Testis (tissue), 2 donors: ENCODE results near the gene ARHGAP22.
"Not testable (repeated sequence)": the region's sequence is repeated elsewhere in the genome, so short reads cannot be mapped to it uniquely, and the experiment has no call there.

Experiments
- CTCF ChIP-seq, 3 experiments: fragments of 450-650 bp in 2 of 3; fragments of 200-600 bp in 1 of 3; sonication (generic) in 1 of 3; IDR thresholded peaks; one replicate each; pipeline ENCODE4 v1.5.1; 2016 to 2019; ENCODE audit warnings: antibody characterized with exemption in 3 of 3, mild to moderate bottlenecking in 2 of 3, moderate library complexity in 1 of 3
- POLR2A ChIP-seq: fragments of 450-650 bp; IDR thresholded peaks from one replicate; pipeline ENCODE4 v1.6.1; 2017; ENCODE audit warnings: antibody characterized with exemption, mild to moderate bottlenecking, moderate library complexity

GRCh38 chr10:48421862-48422261, 183.0 kb downstream of the ARHGAP22 start:
- TF ChIP-seq CTCF (IDR thresholded peaks at IDR 0.05); POLR2A: not testable (repeated sequence)
